GM19240 (cell line): ENCODE data around the gene ZC3H10.
A peak's percentile ranks its signal among the peaks of the same experiment; 100 is the strongest.
"Not testable (repeated sequence)": the region's sequence is repeated elsewhere in the genome, so short reads cannot be mapped to it uniquely, and the experiment has no call there.

Experiments used
- DNase-seq: peaks from one replicate; pipeline ENCODE4 v3.0.0; 2011; ENCODE audit warnings: low spot score; ENCODE audit not compliant: insufficient read length

Gene ZC3H10

DNA sequence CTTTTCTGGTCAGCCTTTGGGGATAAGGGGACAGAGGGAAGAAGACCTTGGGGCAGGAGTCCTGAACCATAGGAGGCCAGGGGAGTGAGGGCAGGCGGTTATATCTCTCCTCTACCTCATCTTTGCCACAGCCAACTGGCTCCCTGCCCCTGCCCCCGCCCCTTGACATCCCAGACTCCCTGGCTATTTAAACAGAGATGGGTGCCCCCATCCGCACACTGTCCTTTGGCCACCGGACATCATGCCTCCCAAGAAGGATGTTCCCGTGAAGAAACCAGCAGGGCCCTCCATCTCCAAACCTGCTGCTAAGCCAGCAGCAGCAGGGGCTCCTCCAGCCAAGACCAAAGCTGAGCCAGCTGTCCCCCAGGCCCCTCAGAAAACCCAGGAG lies 35.6 kb downstream of the ZC3H10 start:
- DNase-seq = no peak

DNA sequence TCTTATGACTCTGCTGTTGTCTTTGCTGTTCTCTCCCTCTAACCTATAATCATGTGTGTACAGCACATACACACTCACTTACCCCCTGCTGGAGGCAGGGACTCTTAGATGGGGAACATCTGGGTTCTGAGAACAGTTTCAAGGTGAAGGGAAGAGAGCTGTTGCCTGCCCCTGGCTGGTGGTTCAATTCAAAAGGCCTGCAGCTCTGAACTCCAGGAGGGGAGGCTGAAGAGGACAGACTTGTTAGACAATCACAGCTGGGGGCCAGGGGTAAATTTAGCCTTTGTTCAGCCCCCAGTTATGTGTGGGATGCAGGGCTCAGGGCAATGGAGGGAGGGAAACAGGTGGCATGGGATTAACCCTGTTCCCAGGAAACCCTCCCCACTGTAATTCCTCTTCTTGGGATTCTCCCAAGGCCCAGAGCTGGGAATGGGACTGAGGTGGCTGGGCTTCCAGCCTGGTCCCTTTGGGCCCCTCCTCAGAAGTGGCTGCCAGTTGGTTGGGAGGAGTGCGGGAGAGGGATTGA lies 36.2 kb downstream of the ZC3H10 start:
- DNase-seq = no peak

GRCh38 chr12:56154818-56155217 lies 36.8 kb downstream of the ZC3H10 start:
- DNase-seq = no peak

DNA sequence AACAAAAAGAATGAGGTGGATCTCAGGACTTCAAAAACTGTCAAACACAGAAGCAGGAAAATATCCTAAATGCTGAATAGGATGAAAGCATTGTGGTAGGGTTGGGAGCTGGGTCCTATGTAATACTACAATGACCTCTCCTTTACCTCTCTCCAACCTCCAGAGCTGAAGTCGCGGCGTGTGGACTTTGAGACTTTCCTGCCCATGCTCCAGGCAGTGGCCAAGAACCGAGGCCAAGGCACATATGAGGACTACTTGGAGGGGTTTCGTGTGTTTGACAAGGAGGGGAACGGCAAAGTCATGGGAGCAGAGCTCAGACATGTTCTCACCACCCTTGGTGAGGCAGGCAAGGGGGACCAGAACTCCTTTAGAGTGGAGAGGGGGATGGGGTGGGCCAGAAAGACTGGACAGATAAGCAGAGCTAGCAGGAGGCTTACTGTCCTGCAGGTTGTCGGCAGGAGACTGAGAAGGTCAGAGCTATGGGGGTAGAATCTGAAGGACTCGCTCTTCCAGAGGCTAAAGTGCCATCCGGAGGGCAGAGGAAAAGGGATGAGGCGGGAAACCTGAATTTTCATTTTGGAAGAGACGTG lies 37.3 kb downstream of the ZC3H10 start:
- DNase-seq = no peak

DNA sequence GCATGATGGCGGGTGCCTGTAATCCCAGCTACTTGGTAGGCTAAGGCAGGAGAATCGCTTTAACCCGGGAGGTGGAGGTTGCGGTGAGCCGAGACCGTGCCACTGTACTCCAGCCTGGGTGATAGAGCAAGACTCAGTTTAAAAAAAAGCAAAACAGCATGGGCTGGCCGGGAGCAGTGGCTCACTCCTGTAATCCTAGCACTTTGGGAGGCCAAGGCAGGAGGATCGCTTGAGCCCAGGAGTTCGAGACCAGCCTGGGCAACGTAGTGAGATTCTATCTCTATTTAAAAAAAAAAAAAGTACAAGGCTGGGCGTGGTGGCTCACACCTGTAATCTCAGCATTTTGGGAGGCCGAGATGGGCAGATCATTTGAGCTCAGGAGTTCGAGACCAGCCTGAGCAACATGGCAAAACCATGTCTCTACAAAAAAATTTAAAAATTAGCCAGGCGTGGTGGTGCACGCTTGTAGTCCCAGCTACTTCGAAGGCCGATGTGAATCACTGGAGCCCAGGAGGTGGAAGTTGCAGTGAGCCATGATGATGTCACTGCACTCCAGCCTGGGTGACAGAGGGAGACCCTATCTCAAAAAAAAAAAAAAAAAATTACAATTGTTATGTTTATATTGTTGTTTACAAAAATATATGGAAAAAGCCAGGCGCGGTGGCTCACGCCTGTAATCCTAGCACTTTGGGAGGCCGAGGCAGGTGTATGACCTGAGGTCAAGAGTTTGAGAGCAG lies 38.6 kb downstream of the ZC3H10 start:
- DNase-seq = not testable (repeated sequence)

DNA sequence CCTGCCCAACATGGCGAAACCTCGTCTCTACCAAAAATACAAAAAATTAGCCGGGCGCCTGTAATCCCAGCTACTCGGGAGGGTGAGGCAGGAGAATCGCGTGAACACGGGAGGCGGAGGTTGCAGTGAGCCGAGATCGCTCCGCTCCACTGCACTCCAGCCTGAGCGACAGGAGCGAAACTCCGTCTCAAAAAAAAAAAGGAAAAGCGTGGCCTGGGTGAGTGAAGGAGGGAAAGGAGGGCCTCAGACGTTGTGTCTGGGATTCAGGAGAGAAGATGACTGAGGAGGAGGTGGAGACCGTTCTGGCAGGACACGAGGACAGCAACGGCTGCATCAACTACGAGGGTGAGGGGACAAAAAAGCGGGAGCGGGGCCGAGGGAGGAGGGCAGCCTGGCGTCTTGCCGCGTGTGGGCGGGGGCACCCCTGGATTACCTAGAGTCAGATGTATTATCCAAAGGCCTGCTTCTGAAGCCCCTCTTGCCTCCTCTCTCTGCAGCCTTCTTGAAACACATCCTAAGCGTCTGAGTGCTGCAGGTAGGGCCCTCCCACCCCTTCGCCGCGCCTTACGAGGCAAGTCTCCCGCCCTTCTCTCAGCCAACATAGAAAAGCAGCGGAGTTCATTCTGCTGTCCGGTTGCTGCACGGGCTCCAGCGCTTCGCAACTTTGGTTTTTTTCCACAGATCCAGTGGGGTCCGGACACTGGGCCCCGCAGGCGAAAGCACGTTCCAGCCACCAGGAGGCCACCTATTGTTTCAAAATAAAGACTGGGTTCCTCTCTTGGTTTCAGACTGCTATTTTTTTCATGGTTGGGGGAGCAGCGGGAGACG lies 39.3 kb downstream of the ZC3H10 start:
- peak; percentile 39 for DNase-seq

DNA sequence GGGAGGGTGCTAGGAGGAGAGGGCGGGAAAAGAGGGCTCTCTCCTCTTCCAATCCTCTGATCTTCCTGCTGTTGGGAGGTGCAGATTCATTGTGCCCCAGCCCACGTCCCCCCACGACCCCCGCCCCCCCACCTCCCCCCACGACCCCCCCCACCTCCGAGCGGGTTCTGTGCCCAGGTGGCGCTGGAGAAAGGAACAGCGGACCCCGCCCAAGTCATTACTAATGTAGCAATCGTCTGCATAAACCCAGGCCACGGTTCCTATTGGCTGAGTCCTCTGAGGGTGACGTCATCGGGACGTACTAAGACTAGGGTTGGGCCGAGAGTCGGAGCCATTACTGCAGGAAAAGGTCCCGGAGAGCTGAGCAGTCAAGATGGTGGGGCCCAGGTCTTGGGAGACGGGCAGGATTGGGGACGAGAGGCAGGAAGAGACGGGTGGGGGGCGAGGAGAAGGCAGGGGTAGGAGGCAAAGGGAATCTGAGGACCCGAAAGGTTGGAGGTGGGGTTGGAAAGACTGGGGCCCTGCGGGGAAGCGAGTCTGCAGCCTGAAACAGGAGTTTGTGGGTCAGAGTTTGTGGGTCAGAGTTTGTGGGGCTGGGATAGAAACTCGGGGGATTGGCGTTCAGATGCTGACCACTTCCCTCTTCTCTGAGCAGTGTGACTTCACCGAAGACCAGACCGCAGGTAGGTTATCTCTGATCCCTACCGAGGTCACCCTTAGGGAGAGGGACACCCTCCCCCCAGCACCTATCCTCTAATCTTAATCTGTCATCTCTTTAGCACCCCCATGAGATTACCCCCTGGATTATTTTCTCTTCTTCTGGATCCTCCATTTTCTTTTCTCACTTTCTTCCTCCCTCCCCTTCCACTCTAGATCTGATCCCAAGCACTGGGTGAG lies 40.2 kb downstream of the ZC3H10 start, which contains the start of gene MYL6:
TSS of gene MYL6 (plus strand) at position 331 of the 897 bp plus-strand sequence. CDS start at position 374, 43 bp downstream.
- DNase-seq = peak; percentile 79

GRCh38 chr12:56158926-56159461 lies 40.9 kb downstream of the ZC3H10 start:
- no peak for DNase-seq

DNA sequence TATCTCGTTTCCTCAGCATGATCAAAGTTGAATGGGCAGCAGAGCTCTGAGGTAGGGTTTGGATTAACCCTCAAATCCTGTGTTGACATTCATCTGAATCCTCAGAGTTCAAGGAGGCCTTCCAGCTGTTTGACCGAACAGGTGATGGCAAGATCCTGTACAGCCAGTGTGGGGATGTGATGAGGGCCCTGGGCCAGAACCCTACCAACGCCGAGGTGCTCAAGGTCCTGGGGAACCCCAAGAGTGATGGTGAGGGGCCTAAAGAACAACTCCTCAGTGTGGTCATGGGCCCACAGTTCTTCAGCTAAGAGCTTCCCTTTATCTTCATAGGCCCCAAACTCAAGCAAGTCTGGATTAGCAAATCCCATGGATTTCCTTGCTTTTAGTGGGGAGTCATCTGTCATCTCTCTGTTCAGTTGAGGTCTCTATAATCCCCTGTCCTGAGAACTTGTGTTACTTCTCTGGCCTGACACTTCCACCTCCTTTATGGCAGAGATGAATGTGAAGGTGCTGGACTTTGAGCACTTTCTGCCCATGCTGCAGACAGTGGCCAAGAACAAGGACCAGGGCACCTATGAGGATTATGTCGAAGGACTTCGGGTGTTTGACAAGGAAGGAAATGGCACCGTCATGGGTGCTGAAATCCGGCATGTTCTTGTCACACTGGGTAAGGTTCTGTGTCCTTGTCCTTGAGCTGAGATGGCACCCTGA lies 41.6 kb downstream of the ZC3H10 start:
- DNase-seq = no peak

- no peak for DNase-seq
These were observed 42.2 kb downstream of the ZC3H10 start for GRCh38 chr12:56160193-56160763.

- DNase-seq = no peak
These were observed 43.0 kb downstream of the ZC3H10 start for GRCh38 chr12:56160894-56161689.

GRCh38 chr12:56161690-56162351 lies 43.8 kb downstream of the ZC3H10 start:
- DNase-seq = no peak

DNA sequence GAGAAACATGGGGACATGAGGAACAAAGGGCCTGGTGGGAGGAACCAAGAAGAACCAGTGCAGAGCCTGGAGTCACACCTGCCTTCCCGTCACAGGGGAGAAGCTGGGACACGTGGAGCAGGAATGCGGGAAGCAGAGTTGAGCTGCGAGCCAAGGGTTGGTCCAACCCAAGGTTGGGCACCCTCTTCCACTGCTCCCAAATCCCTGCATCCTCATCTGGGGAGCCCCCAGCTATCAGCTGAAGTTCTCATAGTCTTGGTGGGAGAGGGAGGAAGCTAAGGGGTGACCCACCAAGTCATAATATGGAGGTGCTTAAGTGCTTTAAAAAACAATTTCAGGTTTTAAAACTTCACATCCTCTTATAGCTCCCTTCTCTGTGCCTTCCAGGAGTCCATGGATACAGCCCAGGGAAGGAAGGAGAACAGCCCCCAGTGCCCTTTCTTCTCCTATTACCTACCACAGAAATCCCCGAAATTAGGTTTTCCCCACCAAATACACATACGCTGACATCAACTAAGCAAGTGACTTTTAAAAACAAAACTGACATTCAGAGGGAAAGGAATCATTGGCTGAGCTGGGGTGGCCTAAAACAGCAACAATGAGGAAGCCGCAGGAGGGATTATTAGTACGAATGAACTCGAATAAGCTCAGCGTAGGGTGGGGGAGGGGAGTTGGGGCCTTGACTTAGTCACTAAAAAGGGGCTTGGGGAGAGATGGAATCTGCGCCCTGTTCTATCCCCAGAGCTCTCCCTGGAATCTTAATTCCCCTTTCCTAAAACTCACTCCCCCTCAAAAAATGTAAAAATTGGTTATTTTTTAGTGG lies 44.6 kb downstream of the ZC3H10 start:
- no peak for DNase-seq

GRCh38 chr12:56163533-56164344 lies 45.7 kb downstream of the ZC3H10 start:
- DNase-seq = no peak

DNA sequence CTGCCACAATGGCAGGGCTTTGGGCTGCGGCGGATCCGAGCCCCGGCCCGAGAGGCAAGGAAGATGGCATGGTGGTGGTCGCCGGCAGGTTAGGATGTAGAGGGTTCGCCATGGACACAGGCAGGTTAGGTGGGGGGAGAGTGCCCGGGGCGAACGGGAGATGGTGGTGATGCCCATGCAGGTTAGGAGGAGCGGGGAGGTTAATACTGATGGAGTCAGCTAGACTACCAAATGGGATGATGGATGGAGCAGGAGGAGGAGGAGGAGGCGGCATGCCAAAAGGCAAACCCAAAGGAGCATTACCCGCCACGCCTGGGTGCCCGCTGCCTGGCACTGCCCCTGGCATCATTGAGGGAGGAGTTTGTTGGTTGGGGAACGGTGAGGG lies 46.3 kb downstream of the ZC3H10 start:
- DNase-seq = no peak

DNA sequence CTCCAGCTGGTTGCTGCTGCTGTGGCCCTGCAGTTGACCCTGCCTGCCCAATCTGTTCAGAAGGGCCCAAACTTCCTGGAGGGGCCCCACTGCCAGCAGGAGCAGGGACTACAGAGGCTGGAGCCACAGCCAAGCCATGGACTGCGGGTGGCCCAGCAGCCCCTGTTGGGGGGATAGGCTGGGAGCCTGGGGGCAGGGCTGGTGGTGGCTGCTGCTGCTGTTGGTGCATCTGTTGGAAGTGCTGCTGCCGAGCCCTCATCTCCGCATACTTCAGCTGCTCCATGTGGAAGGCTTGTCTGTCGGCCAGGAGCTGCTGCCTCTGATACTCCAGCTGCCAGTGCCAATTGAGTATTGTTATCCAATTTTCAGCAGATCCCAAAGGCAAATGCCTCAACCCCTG lies 47.3 kb downstream of the ZC3H10 start:
- no peak for DNase-seq
